Measurements from ENCODE around the gene TKT. TPM values are rescaled to one million over a fixed set of nuclear protein-coding genes. Genes with fewer than 3 reads are reported as not detected.
"Not testable (repeated sequence)": the region's sequence is repeated elsewhere in the genome, so short reads cannot be mapped to it uniquely, and the experiment has no call there.

Gene TKT
- total and polyA plus RNA-seq, 9 donors, result 62.6 to 279 (median 208) TPM

- Histone ChIP-seq H3K4me3 (no peak overlapping the region), H3K27me3 (no peaks in the 10 kb centered on the region), H3K9me3 (no peaks in the 10 kb centered on the region), H3K36me3 (no peaks in the 10 kb centered on the region), H3K27ac (no peak overlapping the region), H3K4me1 (ENCODE audit: insufficient read depth) (no peaks in the 10 kb centered on the region)
- intact Hi-C loops (cut with DNase I), result no loop called here
- TF ChIP-seq POLR2A (IDR thresholded peaks at IDR 0.05) (no peak), EP300 (IDR thresholded peaks at IDR 0.05) (no peak), CTCF (IDR thresholded peaks at IDR 0.05) (no peak)
- no peak for DNase-seq
- 75 to 82% (median 75%) methylated on average over 4 of the region's 4 CpGs for WGBS, 3 donors
Measured at GRCh38 chr3:53278667-53279066, 22.8 kb upstream of the TKT start.

GRCh38 chr3:53274938-53275605 is 19.2 kb upstream of the TKT start:
- DNase-seq, result no peak
- H3K9me3 ChIP-seq, result no peaks in the 10 kb centered on the region

GRCh38 chr3:53273146-53273670 is 17.4 kb upstream of the TKT start:
- DNase-seq, result no peak
- Histone ChIP-seq H3K4me3 (no peak overlapping the region), H3K4me1 (ENCODE audit: insufficient read depth) (peaks cover 8% of the 10 kb centered on the region), H3K27ac (no peak overlapping the region), H3K27me3 (no peaks in the 10 kb centered on the region), H3K36me3 (no peaks in the 10 kb centered on the region), H3K9me3 (no peaks in the 10 kb centered on the region)
- intact Hi-C loops (cut with DNase I), result no loop called here
- TF ChIP-seq POLR2A (IDR thresholded peaks at IDR 0.05) (no peak), EP300 (IDR thresholded peaks at IDR 0.05) (no peak), CTCF (IDR thresholded peaks at IDR 0.05) (no peak)
- 80 to 86% (median 83%) methylated on average over 8 to 10 of the region's 10 CpGs for WGBS, 3 donors

More at GRCh38 chr3:53274938-53275605, 19.2 kb upstream of the TKT start:
- Histone ChIP-seq H3K36me3 (no peaks in the 10 kb centered on the region), H3K27ac (no peak overlapping the region), H3K4me3 (no peak overlapping the region), H3K27me3 (no peaks in the 10 kb centered on the region), H3K4me1 (ENCODE audit: insufficient read depth) (peaks cover 5% of the 10 kb centered on the region)
- 62 to 63% (median 63%) methylated on average over 5 of the region's 5 CpGs for WGBS, 3 donors
- intact Hi-C loops (cut with DNase I), result no loop called here
- TF ChIP-seq EP300 (IDR thresholded peaks at IDR 0.05), result no peak
- no peak for TF ChIP-seq CTCF (IDR thresholded peaks at IDR 0.05)
- no peak for TF ChIP-seq POLR2A (IDR thresholded peaks at IDR 0.05)

- DNase-seq, result peak; percentile 73 to 83 (median 80)
- Histone ChIP-seq H3K4me1 (ENCODE audit: insufficient read depth) (peaks cover 8% of the 10 kb centered on the region), H3K27me3 (no peaks in the 10 kb centered on the region), H3K27ac (peak overlapping the region in 1 of 2 donors; percentile 81), H3K9me3 (no peaks in the 10 kb centered on the region), H3K4me3 (no peak overlapping the region), H3K36me3 (no peaks in the 10 kb centered on the region)
- no peak for TF ChIP-seq EP300 (IDR thresholded peaks at IDR 0.05)
- no peak for TF ChIP-seq POLR2A (IDR thresholded peaks at IDR 0.05)
- TF ChIP-seq CTCF (IDR thresholded peaks at IDR 0.05), result no peak
- 34 to 40% (median 39%) methylated on average over 12 of the region's 12 CpGs for WGBS, 3 donors
- intact Hi-C loops (cut with DNase I), result no loop called here
Measured at GRCh38 chr3:53269888-53270880, 14.4 kb upstream of the TKT start.

GRCh38 chr3:53269193-53269592 is 13.4 kb upstream of the TKT start:
- 94 to 97% (median 97%) methylated on average over 11 of the region's 11 CpGs for WGBS, 3 donors

More at GRCh38 chr3:53269193-53269592, 13.4 kb upstream of the TKT start:
- H3K36me3 ChIP-seq; H3K4me3 ChIP-seq; H3K9me3 ChIP-seq; intact Hi-C loops (cut with DNase I); DNase-seq; H3K4me1 ChIP-seq (ENCODE audit: insufficient read depth); H3K27me3 ChIP-seq: not testable (repeated sequence)
- peak overlapping the region in 1 of 2 donors; percentile 81 for H3K27ac ChIP-seq

Measured in ovary (tissue), 9 donors.